ENCODE data around the gene HKDC1.
A peak's percentile ranks its signal among the peaks of the same experiment; 100 is the strongest.

HKDC1 gene

GRCh38 chr10:69208761-69209160 lies 11.4 kb upstream of the HKDC1 start:
- TF ChIP-seq GATA1 (IDR thresholded peaks at IDR 0.05; ENCODE audit: low read depth, low read length) (no peak), POLR2A (IDR thresholded peaks at IDR 0.05; ENCODE audit: low read length) (no peak)
- no peak for DNase-seq

GRCh38 chr10:69209787-69210484 lies 10.2 kb upstream of the HKDC1 start:
- DNase-seq, result no peak

GRCh38 chr10:69211104-69211503 lies 9.0 kb upstream of the HKDC1 start:
- DNase-seq, result no peak

More at GRCh38 chr10:69209787-69210484, 10.2 kb upstream of the HKDC1 start:
- TF ChIP-seq GATA1 (IDR thresholded peaks at IDR 0.05; ENCODE audit: low read depth, low read length), result no peak
- TF ChIP-seq POLR2A (IDR thresholded peaks at IDR 0.05; ENCODE audit: low read length), result no peak

GRCh38 chr10:69211524-69211923 lies 8.6 kb upstream of the HKDC1 start:
- DNase-seq, result no peak
- TF ChIP-seq POLR2A (IDR thresholded peaks at IDR 0.05; ENCODE audit: low read length) (no peak), GATA1 (IDR thresholded peaks at IDR 0.05; ENCODE audit: low read depth, low read length) (no peak)

More at GRCh38 chr10:69211104-69211503, 9.0 kb upstream of the HKDC1 start:
- TF ChIP-seq GATA1 (IDR thresholded peaks at IDR 0.05; ENCODE audit: low read depth, low read length) (no peak), POLR2A (IDR thresholded peaks at IDR 0.05; ENCODE audit: low read length) (no peak)

DNA sequence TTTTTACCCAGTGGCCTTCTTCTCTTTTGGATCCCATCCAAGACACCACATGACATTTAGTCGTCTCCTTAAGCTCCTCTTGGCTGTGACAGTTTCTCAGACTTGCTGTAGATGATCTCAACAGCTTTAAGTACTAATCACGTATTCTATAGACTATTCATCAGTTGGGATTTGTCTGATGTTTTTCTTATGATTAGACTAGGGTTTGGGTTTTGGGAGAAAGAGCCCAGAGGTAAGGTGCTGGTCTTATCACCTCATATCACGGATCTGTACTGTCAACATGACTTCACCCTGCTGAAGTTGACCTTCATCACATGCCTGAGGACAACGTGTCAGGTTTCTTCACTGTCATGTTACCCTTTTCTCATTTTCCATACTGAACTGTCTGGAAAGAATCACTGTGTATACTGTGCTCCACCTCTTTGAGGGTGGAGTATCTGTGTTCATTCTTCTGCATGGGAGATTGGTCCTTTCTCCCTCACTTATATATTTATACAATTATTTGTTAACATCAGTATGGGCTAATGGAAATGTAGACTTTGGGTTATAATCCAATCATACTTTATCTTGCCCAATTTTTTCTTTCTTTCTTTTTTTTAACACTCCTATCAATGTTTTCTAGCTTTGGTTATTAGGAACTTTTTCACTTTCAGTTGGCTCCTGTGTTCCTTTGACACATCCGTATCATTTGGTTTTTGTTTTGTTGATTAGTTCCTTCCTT lies 6.4 kb upstream of the HKDC1 start:
- DNase-seq, result peak; percentile 48 to 57
- TF ChIP-seq POLR2A (IDR thresholded peaks at IDR 0.05; ENCODE audit: low read length) (no peak), GATA1 (IDR thresholded peaks at IDR 0.05; ENCODE audit: low read depth, low read length) (no peak)

DNA sequence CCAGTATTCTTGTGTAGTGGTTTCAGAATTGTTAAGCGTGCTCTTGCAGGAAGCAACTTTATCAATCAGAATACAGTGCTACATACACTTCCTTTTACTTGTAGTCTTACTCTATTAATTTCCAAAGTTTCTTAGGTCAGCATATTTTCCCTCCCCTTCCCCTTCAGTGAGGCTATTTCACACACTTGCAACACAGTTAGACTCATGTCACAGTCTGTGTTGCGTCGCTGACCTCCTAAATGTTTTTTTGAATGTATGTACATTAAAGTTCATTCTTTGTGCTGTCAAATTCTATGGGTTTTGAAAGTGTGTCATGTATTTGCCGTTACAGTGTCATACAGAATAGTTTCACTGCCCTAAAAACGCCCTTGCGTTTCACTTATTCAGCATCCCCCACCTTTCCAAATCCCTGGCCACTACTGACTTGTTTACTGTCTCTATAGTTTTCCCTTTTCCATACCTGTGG lies 5.4 kb upstream of the HKDC1 start:
- peak in 1 of 2 experiments; percentile 55 for DNase-seq
- TF ChIP-seq POLR2A (IDR thresholded peaks at IDR 0.05; ENCODE audit: low read length) (no peak), GATA1 (IDR thresholded peaks at IDR 0.05; ENCODE audit: low read depth, low read length) (no peak)

- TF ChIP-seq POLR2A (IDR thresholded peaks at IDR 0.05; ENCODE audit: low read length), result no peak
- no peak for TF ChIP-seq GATA1 (IDR thresholded peaks at IDR 0.05; ENCODE audit: low read depth, low read length)
- DNase-seq, result no peak
Observed at GRCh38 chr10:69215405-69216171, 4.5 kb upstream of the HKDC1 start.

- TF ChIP-seq GATA1 (IDR thresholded peaks at IDR 0.05; ENCODE audit: low read depth, low read length) (no peak), POLR2A (IDR thresholded peaks at IDR 0.05; ENCODE audit: low read length) (no peak)
- no peak for DNase-seq
Observed at GRCh38 chr10:69216577-69217118, 3.5 kb upstream of the HKDC1 start.

DNA sequence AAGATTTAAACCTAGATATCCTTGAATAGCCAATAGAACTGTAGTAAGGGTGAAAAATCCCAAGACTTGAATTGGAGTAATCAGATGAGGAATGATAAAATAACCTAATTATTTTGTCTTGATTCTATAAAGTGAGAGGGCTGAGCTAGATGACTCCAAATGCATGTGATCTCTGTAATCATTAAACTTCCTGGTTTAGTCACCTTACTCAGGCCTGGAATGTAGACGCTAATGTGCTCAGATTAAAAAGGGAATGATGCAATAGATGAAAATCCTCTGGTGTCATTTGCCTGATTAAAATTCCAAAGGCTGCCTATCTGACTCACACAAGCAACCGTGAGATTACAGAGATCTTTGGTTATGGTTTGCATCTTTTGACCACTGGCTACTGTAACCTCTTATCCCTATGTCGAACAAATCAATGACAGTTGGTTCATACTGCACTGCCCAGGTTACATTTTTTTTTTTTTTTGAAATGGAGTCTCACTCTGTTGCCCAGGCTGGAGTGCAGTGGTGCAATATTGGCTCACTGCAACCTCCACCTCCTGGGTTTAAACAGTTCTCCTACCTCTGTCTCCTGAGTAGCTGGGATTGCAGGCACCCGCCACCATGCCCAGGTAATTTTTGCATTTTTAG lies 2.9 kb upstream of the HKDC1 start:
- DNase-seq, result peak in 1 of 2 experiments; percentile 60
- TF ChIP-seq POLR2A (IDR thresholded peaks at IDR 0.05; ENCODE audit: low read length) (no peak), GATA1 (IDR thresholded peaks at IDR 0.05; ENCODE audit: low read depth, low read length) (no peak)

GRCh38 chr10:69218831-69219230 lies 1.3 kb upstream of the HKDC1 start:
- DNase-seq, result no peak

GRCh38 chr10:69220507-69220906 lies 375 bp downstream of the HKDC1 start:
- no peak for DNase-seq
- TF ChIP-seq POLR2A (IDR thresholded peaks at IDR 0.05; ENCODE audit: low read length) (no peak), GATA1 (IDR thresholded peaks at IDR 0.05; ENCODE audit: low read depth, low read length) (no peak)

More at GRCh38 chr10:69218831-69219230, 1.3 kb upstream of the HKDC1 start:
- TF ChIP-seq GATA1 (IDR thresholded peaks at IDR 0.05; ENCODE audit: low read depth, low read length) (no peak), POLR2A (IDR thresholded peaks at IDR 0.05; ENCODE audit: low read length) (no peak)

GRCh38 chr10:69222157-69223027 lies 2.3 kb downstream of the HKDC1 start:
- DNase-seq, result peak; percentile 71 to 75
- TF ChIP-seq POLR2A (IDR thresholded peaks at IDR 0.05; ENCODE audit: low read length) (peak; percentile 30), GATA1 (IDR thresholded peaks at IDR 0.05; ENCODE audit: low read depth, low read length) (no peak)
